GM18498 (cell line): ENCODE data around the gene RPUSD3.
A peak's percentile ranks its signal among the peaks of the same experiment; 100 is the strongest.

Experiments
- ATAC-seq: cut with Tn5 transposase; IDR thresholded peaks from one replicate; pipeline ENCODE4 v1.9.1; 2021; ENCODE audit warnings: mild to moderate bottlenecking, moderate library complexity; ENCODE audit not compliant: unreplicated experiment

The RPUSD3 gene

GRCh38 chr3:9808345-9809037 is 35.3 kb downstream of the RPUSD3 start:
- ATAC-seq, result peak; percentile 59

GRCh38 chr3:9807981-9808344 is 35.8 kb downstream of the RPUSD3 start:
- ATAC-seq, result no peak

- ATAC-seq, result no peak
Measured at GRCh38 chr3:9806688-9807589, 36.9 kb downstream of the RPUSD3 start.

- ATAC-seq, result no peak
Measured at GRCh38 chr3:9806137-9806536, 37.7 kb downstream of the RPUSD3 start.

GRCh38 chr3:9804996-9805395 is 38.8 kb downstream of the RPUSD3 start:
- no peak for ATAC-seq

GRCh38 chr3:9803494-9803893 is 40.3 kb downstream of the RPUSD3 start:
- ATAC-seq, result no peak

GRCh38 chr3:9800529-9800928 is 43.3 kb downstream of the RPUSD3 start:
- no peak for ATAC-seq

GRCh38 chr3:9797196-9797945 is 46.4 kb downstream of the RPUSD3 start:
- ATAC-seq, result no peak

- ATAC-seq, result no peak
Measured at GRCh38 chr3:9795207-9795606, 48.6 kb downstream of the RPUSD3 start.

- ATAC-seq, result no peak
Measured at GRCh38 chr3:9794400-9794799, 49.4 kb downstream of the RPUSD3 start.

- ATAC-seq, result peak; percentile 2
Measured at GRCh38 chr3:9793161-9793781, 50.5 kb downstream of the RPUSD3 start.

- ATAC-seq, result peak; percentile 82
Measured at GRCh38 chr3:9792405-9793160, 51.2 kb downstream of the RPUSD3 start, which contains the start of the genes ARPC4 and TADA3. TSS of gene ARPC4 (plus strand) at chr3:9793082. CDS start at chr3:9793122, 40 bp downstream. TSS of gene TADA3 (minus strand) at chr3:9792473. CDS start at chr3:9791466, 1,007 bp downstream.

GRCh38 chr3:9791790-9792404 is 51.9 kb downstream of the RPUSD3 start:
- no peak for ATAC-seq

GRCh38 chr3:9791127-9791526 is 52.7 kb downstream of the RPUSD3 start:
- no peak for ATAC-seq
